Colon (tissue), 2 donors: ENCODE data around the gene ARHGAP20.

Experiments
- FAIRE-seq: peaks from 2 replicates; lab custom pipeline; 2012; peaks lifted over from hg19 to GRCh38; lab: Jason Lieb, UNC
- donor health status: control.
- donor health status: control.

The ARHGAP20 gene

GRCh38 chr11:110601936-110602335 lies 110.3 kb downstream of the ARHGAP20 start:
- FAIRE-seq = no peak

- FAIRE-seq = no peak
Measured at GRCh38 chr11:110600322-110600721, 111.9 kb downstream of the ARHGAP20 start.

- no peak for FAIRE-seq
Measured at GRCh38 chr11:110599207-110599606, 113.0 kb downstream of the ARHGAP20 start.

- no peak for FAIRE-seq
Measured at GRCh38 chr11:110598725-110599124, 113.5 kb downstream of the ARHGAP20 start.

- no peak for FAIRE-seq
Measured at GRCh38 chr11:110587972-110588371, 124.3 kb downstream of the ARHGAP20 start.

GRCh38 chr11:110587129-110587528 lies 125.1 kb downstream of the ARHGAP20 start:
- FAIRE-seq = no peak

- no peak for FAIRE-seq
Measured at GRCh38 chr11:110584150-110584549, 128.1 kb downstream of the ARHGAP20 start.

- no peak for FAIRE-seq
Measured at GRCh38 chr11:110582728-110583432, 129.4 kb downstream of the ARHGAP20 start.

GRCh38 chr11:110580571-110580970 lies 131.7 kb downstream of the ARHGAP20 start:
- no peak for FAIRE-seq

- no peak for FAIRE-seq
Measured at GRCh38 chr11:110573411-110573810, 138.8 kb downstream of the ARHGAP20 start.

GRCh38 chr11:110571081-110571720 lies 141.0 kb downstream of the ARHGAP20 start:
- FAIRE-seq = no peak

GRCh38 chr11:110566577-110566976 lies 145.7 kb downstream of the ARHGAP20 start:
- FAIRE-seq = no peak

- FAIRE-seq = no peak
Measured at GRCh38 chr11:110565357-110566336, 146.6 kb downstream of the ARHGAP20 start.

- FAIRE-seq = no peak
Measured at GRCh38 chr11:110564676-110565356, 147.4 kb downstream of the ARHGAP20 start.

GRCh38 chr11:110544779-110545178 lies 167.5 kb downstream of the ARHGAP20 start:
- FAIRE-seq = no peak

- FAIRE-seq = no peak
Measured at GRCh38 chr11:110538154-110538553, 174.1 kb downstream of the ARHGAP20 start.

GRCh38 chr11:110530900-110531741 lies 181.1 kb downstream of the ARHGAP20 start:
- no peak for FAIRE-seq

- FAIRE-seq = no peak
Measured at GRCh38 chr11:110529043-110529442, 183.2 kb downstream of the ARHGAP20 start.

GRCh38 chr11:110527146-110527545 lies 185.1 kb downstream of the ARHGAP20 start:
- no peak for FAIRE-seq
